ENCODE data around the gene TM2D1.

DNA sequence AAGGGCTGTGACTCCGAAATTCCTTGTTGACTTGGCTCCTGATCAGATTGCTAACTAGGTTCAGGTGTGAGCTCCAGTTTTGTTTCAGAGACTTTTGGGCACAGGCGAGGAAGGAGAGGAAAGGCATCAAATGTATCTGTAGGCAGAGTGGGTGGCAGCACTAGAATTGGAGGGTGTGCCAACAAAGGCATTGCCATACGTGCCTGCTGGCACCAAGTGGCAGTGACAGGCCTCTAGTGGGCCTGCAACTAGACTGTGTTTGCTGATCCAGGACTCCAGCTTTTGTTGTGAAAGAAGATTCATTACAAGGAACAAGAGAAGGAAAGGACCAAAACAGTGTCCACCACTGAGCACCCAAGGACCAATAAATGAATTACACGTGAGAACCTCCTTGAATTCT lies 79.5 kb downstream of the TM2D1 start:
- TF ChIP-seq, protein P1, sequence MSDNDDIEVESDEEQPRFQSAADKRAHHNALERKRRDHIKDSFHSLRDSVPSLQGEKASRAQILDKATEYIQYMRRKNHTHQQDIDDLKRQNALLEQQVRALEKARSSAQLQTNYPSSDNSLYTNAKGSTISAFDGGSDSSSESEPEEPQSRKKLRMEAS (IDR thresholded peaks at IDR 0.05; ENCODE audit: low read depth, low read length): no peak
- TF ChIP-seq, protein P2, sequence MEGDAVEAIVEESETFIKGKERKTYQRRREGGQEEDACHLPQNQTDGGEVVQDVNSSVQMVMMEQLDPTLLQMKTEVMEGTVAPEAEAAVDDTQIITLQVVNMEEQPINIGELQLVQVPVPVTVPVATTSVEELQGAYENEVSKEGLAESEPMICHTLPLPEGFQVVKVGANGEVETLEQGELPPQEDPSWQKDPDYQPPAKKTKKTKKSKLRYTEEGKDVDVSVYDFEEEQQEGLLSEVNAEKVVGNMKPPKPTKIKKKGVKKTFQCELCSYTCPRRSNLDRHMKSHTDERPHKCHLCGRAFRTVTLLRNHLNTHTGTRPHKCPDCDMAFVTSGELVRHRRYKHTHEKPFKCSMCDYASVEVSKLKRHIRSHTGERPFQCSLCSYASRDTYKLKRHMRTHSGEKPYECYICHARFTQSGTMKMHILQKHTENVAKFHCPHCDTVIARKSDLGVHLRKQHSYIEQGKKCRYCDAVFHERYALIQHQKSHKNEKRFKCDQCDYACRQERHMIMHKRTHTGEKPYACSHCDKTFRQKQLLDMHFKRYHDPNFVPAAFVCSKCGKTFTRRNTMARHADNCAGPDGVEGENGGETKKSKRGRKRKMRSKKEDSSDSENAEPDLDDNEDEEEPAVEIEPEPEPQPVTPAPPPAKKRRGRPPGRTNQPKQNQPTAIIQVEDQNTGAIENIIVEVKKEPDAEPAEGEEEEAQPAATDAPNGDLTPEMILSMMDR (IDR thresholded peaks at IDR 0.05; ENCODE audit: low read depth, low read length): no peak
